HuH-7.5 (cell line): ENCODE results near the gene CCNL1.

Experiments used
- DNase-seq: peaks from one replicate; pipeline ENCODE4 v3.0.0; 2011; ENCODE audit warnings: low spot score

The CCNL1 gene

GRCh38 chr3:157145606-157146322 lies 14.2 kb downstream of the CCNL1 start:
- no peak for DNase-seq

DNA sequence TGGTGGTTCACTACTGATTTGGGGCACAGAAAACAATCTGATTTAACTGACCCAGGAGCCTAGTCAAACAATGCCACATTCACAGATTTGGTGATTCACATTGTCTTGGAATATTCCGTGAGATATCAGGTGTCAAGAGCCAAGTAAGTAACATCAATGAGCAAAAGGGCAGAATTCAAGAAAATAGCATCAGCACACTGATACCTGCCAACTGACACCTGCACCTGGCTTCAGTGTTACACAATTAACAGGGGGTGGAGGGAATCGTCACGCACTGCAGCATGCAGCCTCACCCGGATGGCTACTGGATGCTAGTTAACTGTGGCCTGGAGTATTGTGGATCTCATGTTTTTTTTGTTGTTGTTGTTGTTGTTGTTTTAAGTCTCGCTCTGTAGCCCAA lies 17.6 kb downstream of the CCNL1 start:
- DNase-seq: no peak

DNA sequence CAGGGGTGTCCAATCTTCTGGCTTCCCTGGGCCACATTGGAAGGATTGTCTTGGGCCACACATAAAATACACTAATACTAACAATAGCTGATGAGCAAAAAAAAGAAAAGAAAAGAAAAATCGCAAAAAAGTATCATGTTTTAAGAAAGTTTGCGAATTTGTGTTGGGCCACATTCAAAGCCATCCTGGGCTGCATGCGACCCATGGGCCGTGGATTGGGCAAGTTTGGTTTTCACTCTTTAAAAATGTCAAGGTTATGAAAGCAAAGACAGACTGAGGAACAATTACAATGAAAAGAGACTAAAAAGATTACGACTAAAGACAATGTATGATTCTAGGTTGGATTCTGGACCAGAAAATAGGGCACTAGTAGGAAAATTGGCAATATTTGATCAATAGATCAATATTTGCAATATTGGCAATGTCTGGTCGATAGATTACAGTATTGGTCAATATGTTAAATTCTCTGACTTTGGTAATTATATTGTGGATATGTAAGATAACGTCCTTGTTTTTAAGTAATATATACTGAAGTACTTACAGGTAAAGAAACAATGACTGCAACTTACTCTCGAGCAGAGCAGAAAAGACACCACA lies 19.9 kb downstream of the CCNL1 start:
- no peak for DNase-seq

DNA sequence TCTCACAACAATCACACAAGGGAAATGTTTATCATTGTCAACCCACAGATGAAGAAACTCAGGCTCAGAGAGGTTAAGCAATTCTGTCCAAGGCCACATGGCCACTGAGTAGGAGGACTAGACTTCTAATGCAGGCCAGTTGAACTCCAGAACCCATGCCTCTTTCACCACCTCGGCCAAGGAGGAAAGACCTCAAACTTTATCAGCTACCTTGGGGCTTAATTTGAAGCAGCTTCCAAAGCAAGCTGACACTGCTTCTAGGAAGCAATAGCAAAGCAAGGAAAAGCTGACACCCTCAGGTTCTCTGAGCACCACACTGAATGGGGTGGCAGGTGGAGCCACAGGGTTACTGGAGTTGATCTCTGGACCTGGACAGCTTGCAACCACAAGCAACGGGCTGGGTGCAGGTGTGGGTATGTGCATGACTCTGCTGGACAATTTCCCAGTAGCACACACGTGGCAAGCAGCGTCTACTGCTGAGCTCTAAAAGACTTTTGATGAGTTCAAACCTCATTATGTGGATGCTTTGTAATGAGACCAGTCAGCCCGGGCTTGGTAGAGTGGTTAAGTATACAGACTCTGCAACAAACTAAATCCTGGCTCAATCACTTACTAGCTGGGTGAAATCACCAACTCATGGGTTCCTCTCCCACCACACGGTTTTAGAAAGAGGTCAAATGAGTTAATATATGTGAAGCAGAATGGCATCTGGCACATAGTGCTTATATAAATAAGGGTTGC lies 23.1 kb downstream of the CCNL1 start:
- DNase-seq: no peak

DNA sequence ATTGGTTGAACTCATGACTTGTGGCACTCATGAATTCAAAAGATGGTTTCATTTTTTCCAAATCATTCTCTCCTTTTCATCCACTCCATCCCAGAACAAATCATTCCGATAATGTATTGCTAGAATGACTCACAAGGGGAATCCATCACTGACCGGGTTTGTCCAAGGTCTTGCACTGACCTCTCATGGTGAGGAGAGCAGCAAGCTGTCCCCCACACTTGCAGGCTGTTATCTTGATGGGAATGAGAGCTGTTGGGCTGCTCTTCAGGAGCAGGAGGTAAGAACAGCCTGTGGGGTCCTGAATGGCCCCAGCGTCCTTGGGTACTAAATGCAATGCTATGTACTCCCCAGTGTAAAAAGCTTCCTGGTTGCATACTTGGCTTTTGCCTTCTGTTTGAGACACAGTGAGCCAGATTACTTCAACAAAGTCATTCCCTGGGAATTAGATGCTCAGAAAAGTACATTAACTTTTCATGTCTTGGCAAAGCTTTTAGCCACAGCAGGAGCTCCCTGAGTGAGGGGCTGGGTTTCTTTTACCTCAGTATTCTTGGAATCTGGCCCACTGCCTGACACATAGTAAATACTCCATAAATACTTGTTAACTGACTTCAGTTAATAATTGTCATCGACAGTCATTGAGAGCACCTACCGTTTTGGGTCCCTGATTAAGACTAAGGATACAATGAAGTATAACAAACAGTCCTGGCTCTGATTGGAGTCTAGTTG lies 24.1 kb downstream of the CCNL1 start:
- no peak for DNase-seq

- no peak for DNase-seq
Measured at GRCh38 chr3:157134620-157135191, 25.2 kb downstream of the CCNL1 start.

DNA sequence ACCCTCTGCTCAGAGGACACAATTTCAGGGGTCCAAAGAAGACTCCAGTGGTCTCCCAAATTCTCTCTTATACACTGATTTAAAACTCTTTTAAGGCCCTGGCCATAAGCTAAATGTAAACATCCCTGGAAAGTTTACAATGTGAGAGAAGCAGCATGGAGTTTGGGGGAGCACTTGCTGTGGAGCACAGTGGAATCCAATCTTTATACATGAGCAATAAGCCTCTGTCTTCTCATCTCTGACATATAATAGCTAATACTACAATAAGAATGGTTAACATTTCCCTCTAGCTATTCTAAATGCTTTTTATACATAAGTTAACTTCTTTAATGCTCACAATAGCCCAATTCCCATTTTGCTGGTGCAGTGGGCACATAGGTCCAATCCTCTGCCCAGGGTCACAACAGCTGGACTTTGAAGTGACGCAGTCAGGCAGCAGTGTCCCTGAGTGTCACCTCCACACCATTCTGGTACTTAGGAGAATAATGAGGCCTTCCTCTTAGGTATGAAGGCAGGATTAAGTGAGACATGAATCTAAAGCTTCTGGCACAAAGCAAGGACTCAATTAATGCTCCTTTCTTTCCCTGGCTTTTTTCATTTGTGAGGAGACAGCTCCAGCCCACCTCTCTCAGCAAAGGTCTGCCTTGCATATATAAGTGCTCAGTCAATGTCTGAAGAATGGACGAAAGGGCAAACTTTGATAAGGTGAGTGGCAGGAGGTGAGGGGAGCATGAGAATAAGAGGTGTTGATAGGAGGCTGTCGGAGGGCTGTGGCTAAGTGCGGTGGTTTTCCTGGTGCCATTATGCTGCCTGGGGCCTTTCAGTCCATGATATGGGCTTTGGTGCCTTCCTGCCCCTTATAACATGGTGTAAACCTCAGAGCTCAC lies 26.3 kb downstream of the CCNL1 start:
- DNase-seq: no peak

GRCh38 chr3:157132936-157133335 lies 27.0 kb downstream of the CCNL1 start:
- no peak for DNase-seq

GRCh38 chr3:157132341-157132740 lies 27.6 kb downstream of the CCNL1 start:
- no peak for DNase-seq

GRCh38 chr3:157131861-157132260 lies 28.1 kb downstream of the CCNL1 start:
- no peak for DNase-seq

DNA sequence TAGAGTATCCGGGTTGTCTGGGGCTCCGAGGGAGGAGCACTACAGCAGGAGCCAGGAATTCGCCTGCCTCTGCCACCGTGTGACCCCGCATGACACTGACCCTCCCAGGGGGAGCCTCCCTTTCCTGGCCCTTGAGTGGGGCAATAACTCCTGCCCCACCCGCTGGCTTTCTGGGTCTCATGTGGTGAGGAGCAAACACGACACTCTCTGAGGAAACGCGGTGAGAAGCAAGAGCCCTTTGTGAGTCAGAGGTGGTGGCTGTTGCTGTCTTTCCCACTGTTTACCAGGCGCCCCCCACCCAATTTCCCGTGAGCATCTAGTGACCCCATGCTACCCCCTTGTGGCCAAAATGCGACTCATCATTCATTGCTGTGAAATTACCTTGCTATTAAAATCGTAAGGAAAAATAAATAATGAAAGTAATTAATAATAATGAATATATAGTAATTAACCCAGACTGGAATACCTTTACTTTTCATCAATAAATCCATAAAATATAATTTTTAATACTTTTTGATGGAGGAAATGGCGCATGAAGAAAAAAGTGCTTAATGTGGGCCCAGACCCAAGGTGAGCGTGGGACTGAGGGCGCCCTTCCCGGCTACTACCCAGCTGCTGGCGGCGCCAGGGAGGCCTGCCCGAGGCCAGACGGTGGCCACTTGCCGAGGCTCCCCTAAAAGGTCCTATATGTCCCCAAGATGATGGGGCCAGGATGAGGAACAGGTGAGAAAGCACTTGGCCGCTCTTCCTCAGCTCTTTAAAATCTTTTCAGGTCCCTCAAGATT lies 29.3 kb downstream of the CCNL1 start:
- peak; percentile 56 for DNase-seq

DNA sequence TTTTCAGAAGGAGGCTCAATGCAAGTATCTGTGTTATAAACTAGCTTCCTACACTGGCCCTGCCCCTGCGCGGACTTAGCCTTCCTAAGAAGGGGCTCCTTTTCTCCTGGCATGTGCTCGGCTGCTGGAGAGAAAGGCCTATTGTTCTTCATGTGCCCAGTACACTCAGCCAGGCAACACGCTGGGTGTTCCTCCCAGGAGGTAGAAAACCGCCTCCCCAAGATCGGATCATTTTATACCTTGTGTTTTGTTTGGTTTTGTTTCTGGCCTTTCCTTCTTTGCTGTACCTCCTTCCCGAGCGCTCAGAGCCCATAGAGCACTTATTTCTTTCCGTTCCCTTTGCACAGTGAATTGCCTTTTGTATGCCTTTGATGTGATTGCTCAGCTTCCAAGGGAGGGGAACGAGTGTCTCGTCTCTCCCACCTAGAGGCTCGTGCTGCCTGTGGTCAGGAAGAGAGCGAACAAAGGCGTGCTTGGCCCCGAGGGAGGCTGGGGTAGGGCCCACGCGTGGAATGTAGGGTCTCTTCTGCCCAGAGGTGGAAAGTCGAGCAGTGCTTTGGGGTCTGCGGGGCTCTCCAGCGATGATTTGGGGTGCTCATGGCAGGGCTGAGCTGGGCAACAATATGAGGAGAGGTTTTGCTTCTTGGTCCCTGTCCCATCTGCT lies 30.0 kb downstream of the CCNL1 start:
- no peak for DNase-seq

DNA sequence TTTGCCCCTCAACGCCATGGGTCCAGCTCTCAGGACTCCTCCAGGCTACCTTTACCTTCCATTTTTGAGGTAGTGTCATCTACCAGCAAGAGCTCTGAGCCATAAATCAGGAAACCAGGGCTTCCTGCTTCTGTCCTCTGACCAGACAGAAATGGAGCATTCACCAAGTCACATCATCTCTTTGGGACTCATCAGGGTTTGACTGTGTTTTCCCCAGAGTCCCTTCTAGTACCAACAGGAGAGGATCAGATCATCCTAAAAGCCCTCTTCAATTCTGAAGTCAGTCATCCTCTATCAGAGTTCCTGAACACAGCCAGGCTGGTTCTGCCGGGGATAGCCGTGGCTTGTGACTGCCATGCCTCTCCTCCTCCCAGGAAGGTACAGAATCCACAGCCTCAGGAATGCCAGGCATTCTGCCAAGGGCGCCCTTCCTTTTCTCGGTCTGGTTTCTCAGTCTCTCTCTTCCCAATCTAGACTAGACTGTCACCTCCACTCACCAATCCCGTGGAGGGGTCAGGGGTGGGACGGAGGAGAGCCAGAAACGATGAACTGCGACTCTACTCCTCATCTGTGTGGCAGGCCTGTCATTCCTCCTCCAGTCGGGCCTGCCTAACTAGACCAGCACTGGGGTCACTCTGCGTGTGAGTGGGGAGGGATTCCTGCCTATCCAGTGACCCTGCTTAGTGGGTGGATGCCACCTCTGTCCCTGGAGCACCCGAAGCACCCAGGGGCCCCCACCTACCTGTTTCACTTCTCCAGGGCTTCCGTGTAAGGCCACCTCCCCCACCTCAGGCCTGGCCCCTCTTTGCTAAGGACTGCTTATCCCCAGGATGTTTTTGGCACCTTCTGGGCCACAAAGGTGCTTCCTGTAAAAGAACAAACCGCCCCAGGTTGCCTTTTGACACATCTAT lies 30.9 kb downstream of the CCNL1 start:
- DNase-seq: no peak

DNA sequence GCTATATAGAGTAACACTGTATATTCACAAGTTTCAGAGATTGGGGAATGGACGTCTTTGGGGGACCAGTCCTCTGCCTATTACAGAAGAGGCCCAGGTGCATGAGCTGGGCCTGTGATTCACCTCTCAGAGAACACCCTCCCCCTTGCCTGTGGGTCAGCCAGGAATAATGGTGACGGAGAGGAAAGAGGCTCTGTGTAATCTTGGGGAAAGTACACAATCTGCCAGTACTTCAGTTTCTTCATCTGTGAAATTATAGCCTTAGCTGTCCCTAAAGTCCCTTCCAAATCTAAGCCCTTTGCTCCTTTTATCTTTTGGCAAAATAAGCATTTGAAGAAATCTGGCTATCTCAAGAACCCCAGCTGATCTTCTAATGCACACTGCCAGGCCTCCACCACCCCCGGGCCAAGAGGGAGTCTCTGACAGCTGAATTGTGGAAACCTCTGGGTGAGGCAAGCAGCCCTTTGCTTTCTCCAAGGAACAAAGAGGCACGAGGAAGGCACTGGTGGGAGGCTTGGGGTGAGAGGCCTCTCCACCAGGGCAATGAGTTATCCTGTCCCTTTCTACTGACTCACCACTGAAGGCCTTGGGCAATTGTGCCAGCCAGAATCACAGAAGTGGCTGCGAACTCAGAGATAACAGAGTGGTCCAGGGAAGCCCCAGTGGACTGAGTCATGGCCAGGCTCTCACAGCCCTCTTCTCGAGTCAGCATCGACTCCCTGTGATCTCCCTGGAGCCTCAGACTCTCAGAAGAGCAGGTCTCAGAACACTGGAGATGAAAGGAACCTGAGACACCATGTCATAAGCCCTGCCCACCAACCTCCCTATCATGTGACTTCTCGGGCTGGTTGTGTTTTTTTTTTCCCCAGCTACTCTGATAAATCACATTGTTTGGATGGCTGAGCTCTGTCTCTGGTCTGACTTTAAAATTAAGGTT lies 31.8 kb downstream of the CCNL1 start:
- no peak for DNase-seq

DNA sequence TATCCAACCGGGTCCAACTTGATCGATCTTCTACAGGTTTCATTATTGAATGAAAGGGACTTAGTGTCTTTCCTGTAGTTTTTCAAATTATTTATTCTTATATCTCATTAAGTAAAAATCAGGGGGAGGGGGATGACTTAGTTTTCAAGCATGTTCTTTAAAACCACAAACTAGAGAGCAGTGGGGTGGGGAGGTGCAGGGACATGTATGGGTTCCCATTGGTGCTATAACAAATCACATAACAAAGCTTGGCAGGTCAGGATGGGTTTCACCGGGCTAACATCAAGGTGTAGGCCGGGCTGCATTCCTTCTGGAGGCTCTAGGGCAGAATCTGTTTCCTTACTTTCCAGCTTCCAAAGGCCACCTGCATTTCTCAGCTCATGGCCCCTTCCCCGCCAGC lies 32.7 kb downstream of the CCNL1 start:
- no peak for DNase-seq

- no peak for DNase-seq
Measured at GRCh38 chr3:157126365-157126764, 33.6 kb downstream of the CCNL1 start.

- DNase-seq: no peak
Measured at GRCh38 chr3:157125101-157125500, 34.8 kb downstream of the CCNL1 start.

DNA sequence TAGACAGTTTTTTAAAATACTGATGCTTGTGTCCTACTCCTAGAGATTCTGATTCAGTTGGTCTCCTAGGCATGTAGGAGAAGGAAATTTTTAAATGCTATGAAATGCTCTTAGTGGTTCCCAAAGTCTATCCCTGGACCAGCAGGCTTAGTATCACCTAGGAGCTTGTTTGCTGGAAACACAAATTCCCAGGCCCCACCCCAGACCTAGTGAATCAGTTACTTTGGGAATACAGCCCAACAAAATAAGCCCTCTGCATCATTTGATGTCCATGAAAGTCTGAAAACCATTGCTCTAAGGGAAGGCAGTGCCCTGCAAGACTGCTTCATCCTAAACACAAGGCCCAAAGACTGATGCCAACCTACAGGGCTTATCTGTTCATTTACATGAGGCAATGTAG lies 36.3 kb downstream of the CCNL1 start:
- no peak for DNase-seq
